GM23248 (cell line): Measurements from ENCODE around the gene PGA4. TPM values are rescaled to one million over a fixed set of nuclear protein-coding genes. Genes with fewer than 3 reads are reported as not detected.
"Not testable (repeated sequence)": the region's sequence is repeated elsewhere in the genome, so short reads cannot be mapped to it uniquely, and the experiment has no call there.

ENCODE experiments used
- DNase-seq: peaks from one replicate; pipeline ENCODE4 v3.0.0-alpha.2; 2015
- H2AFZ ChIP-seq: fragments of 200-600 bp; sonication (generic); 2 replicates; pipeline ENCODE4 v1.6.1; 2016; ENCODE audit warnings: antibody characterized with exemption
- H3F3A ChIP-seq: fragments of 200-600 bp; sonication (generic); 2 replicates; pipeline ENCODE4 v1.6.1; 2016; ENCODE audit warnings: mild to moderate bottlenecking, antibody characterized with exemption, mixed run types; ENCODE audit not compliant: insufficient read depth
- H3K27ac ChIP-seq: fragments of 200-600 bp; sonication (generic); 2 replicates; pipeline ENCODE4 v1.5.1; 2016; ENCODE audit warnings: mild to moderate bottlenecking
- H3K27me3 ChIP-seq: fragments of 200-600 bp; sonication (generic); replicated peaks from 2 replicates; pipeline ENCODE4 v1.6.1; 2016; ENCODE audit warnings: mild to moderate bottlenecking; ENCODE audit not compliant: insufficient read depth
- H3K36me3 ChIP-seq: fragments of 200-600 bp; sonication (generic); 2 replicates; pipeline ENCODE4 v1.6.1; 2016; ENCODE audit warnings: low read depth, mild to moderate bottlenecking
- H3K4me1 ChIP-seq: fragments of 200-600 bp; sonication (generic); 2 replicates; pipeline ENCODE4 v1.6.1; 2016; ENCODE audit warnings: mild to moderate bottlenecking; ENCODE audit not compliant: insufficient read depth
- H3K4me2 ChIP-seq: fragments of 200-600 bp; sonication (generic); one replicate; pipeline ENCODE4 v1.6.1; 2016; ENCODE audit warnings: mild to moderate bottlenecking; ENCODE audit not compliant: unreplicated experiment
- H3K4me3 ChIP-seq: fragments of 200-600 bp; sonication (generic); 2 replicates; pipeline ENCODE4 v1.5.1; 2016; ENCODE audit warnings: mild to moderate bottlenecking
- H3K79me2 ChIP-seq: fragments of 200-600 bp; sonication (generic); 2 replicates; pipeline ENCODE4 v1.6.1; 2016; ENCODE audit warnings: mild to moderate bottlenecking; ENCODE audit not compliant: insufficient read depth
- H3K9ac ChIP-seq: fragments of 200-600 bp; sonication (generic); 2 replicates; pipeline ENCODE4 v1.6.1; 2016; ENCODE audit warnings: mild to moderate bottlenecking
- H3K9me2 ChIP-seq: fragments of 200-600 bp; sonication (generic); 2 replicates; pipeline ENCODE4 v1.6.1; 2016; ENCODE audit warnings: mixed run types, mild to moderate bottlenecking, moderate library complexity; ENCODE audit not compliant: insufficient read depth
- H3K9me3 ChIP-seq: fragments of 200-600 bp; sonication (generic); one replicate; pipeline ENCODE4 v1.6.1; 2017; ENCODE audit warnings: low read depth
- H4K20me1 ChIP-seq: fragments of 200-600 bp; sonication (generic); 2 replicates; pipeline ENCODE4 v1.6.0; 2016; ENCODE audit not compliant: insufficient read depth
- WGBS, 2 experiments: methylation state at CpG; one replicate each; pipeline ENCODE4 v1.1.6; 2015 to 2017; ENCODE audit warnings: low lambda C conversion rate in 2 of 2, low coverage in 1 of 2; ENCODE audit errors: missing lambda C conversion rate in 2 of 2; 5-methylcytosine and 5-hydroxymethylcytosine counted together
- in situ Hi-C: fragments of 300-500 bp; cut with MboI; formaldehyde crosslinking; loops from 2 replicates; pipeline ENCODE4 v1.15.0; 2020
- polyA plus RNA-seq: library from polyadenylated mRNA; unstranded; fragments of >200 nt; fragmentation: Nextera tagmentation; extraction: Ambion mirVana; gene quantifications from 2 replicates; pipeline ENCODE4 v1.2.1, GENCODE V29; 2016
- total RNA-seq: library from RNA; depleted of rRNA; stranded (reverse); fragments of >200 nt; shearing (Covaris generic); gene quantifications from 2 replicates; pipeline ENCODE4 v1.2.3, GENCODE V29; 2014

The PGA4 gene
- total and polyA plus RNA-seq, 2 experiments from 2014 or later: 0.31 TPM; not detected in 1

GRCh38 chr11:61241526-61241925 lies 19.4 kb downstream of the PGA4 start:
- no CpG with 5 or more reads among the region's 5 CpGs for WGBS, 2 experiments
- H3K4me1 ChIP-seq, H3K4me3 ChIP-seq, H3K9me2 ChIP-seq, H3K27ac ChIP-seq, H3K36me3 ChIP-seq, H3F3A ChIP-seq, H3K79me2 ChIP-seq, H3K27me3 ChIP-seq, H4K20me1 ChIP-seq, in situ Hi-C loops, H2AFZ ChIP-seq, H3K9ac ChIP-seq, H3K9me3 ChIP-seq, H3K4me2 ChIP-seq, DNase-seq: not testable (repeated sequence)

- H3K9me3 ChIP-seq, H3K9me2 ChIP-seq, H3K4me3 ChIP-seq, H3K4me1 ChIP-seq, in situ Hi-C loops, H3K4me2 ChIP-seq, H4K20me1 ChIP-seq, H3K27me3 ChIP-seq, H3K79me2 ChIP-seq, H3K9ac ChIP-seq, DNase-seq, H2AFZ ChIP-seq, H3F3A ChIP-seq, H3K36me3 ChIP-seq, H3K27ac ChIP-seq: not testable (repeated sequence)
- no CpG with 5 or more reads among the region's 10 CpGs for WGBS, 2 experiments
These were observed 23.3 kb downstream of the PGA4 start for GRCh38 chr11:61245284-61245964.

- DNase-seq, H3K9ac ChIP-seq: not testable (repeated sequence)
These were observed 25.9 kb downstream of the PGA4 start for GRCh38 chr11:61248071-61248470.

GRCh38 chr11:61249201-61249600 lies 27.1 kb downstream of the PGA4 start:
- H3K9me3 ChIP-seq, in situ Hi-C loops, H3F3A ChIP-seq, H3K9me2 ChIP-seq, H3K79me2 ChIP-seq, H3K27ac ChIP-seq, H2AFZ ChIP-seq, H3K9ac ChIP-seq, H4K20me1 ChIP-seq, H3K36me3 ChIP-seq, H3K4me3 ChIP-seq, DNase-seq, H3K4me1 ChIP-seq, H3K4me2 ChIP-seq, H3K27me3 ChIP-seq: not testable (repeated sequence)
- WGBS, 2 experiments: 76 to 82% methylated on average over 8 of the region's 8 CpGs

More at GRCh38 chr11:61248071-61248470, 25.9 kb downstream of the PGA4 start:
- WGBS, 2 experiments: 69 to 72% methylated on average over 9 of the region's 9 CpGs
- H3K4me1 ChIP-seq, H3F3A ChIP-seq, H3K27ac ChIP-seq, H3K27me3 ChIP-seq, H4K20me1 ChIP-seq, in situ Hi-C loops, H3K4me3 ChIP-seq, H3K79me2 ChIP-seq, H3K9me2 ChIP-seq, H3K9me3 ChIP-seq, H2AFZ ChIP-seq, H3K36me3 ChIP-seq, H3K4me2 ChIP-seq: not testable (repeated sequence)

- H3K4me2 ChIP-seq, in situ Hi-C loops: not testable (repeated sequence)
- WGBS, 2 experiments: 61 to 63% methylated on average over 16 to 20 of the region's 20 CpGs
These were observed 28.9 kb downstream of the PGA4 start for GRCh38 chr11:61250796-61251765.

GRCh38 chr11:61252332-61252731 lies 30.2 kb downstream of the PGA4 start:
- H3K4me1 ChIP-seq, DNase-seq, H3K9me2 ChIP-seq, H3K27ac ChIP-seq, H3K27me3 ChIP-seq, H2AFZ ChIP-seq, H4K20me1 ChIP-seq, H3K4me2 ChIP-seq, H3K36me3 ChIP-seq, H3K9me3 ChIP-seq, H3K4me3 ChIP-seq, H3K79me2 ChIP-seq, in situ Hi-C loops, H3K9ac ChIP-seq, H3F3A ChIP-seq: not testable (repeated sequence)
- WGBS, 2 experiments: 47 to 57% methylated on average over 1 of the region's 1 CpG

More at GRCh38 chr11:61250796-61251765, 28.9 kb downstream of the PGA4 start:
- H3F3A ChIP-seq, H3K27ac ChIP-seq, H3K4me3 ChIP-seq, H3K9me3 ChIP-seq, DNase-seq, H3K27me3 ChIP-seq, H2AFZ ChIP-seq, H3K9ac ChIP-seq, H4K20me1 ChIP-seq, H3K79me2 ChIP-seq, H3K9me2 ChIP-seq, H3K4me1 ChIP-seq, H3K36me3 ChIP-seq: not testable (repeated sequence)
